Pancreas (tissue), 10 donors: ENCODE results near the gene TSPAN11. TPM values are rescaled to one million over a fixed set of nuclear protein-coding genes. Genes with fewer than 3 reads are reported as not detected.

Source experiments
- ATAC-seq, 4 donors: fragments of 200-7000 bp; cut with Tn5 transposase; one replicate each; pipeline versions ENCODE4 v1.8.0 to v1.9.1; 2020; ENCODE audit warnings: mild to moderate bottlenecking in 4 of 4, moderate library complexity in 4 of 4
- DNase-seq, 6 donors: peaks; one replicate each; pipeline ENCODE4 v3.0.0-alpha.2; 2020
- FAIRE-seq: peaks from 2 replicates; lab custom pipeline; 2012; peaks lifted over from hg19 to GRCh38; lab: Jason Lieb, UNC
- H3K27ac ChIP-seq, 4 donors: fragments of 200-600 bp; sonication (generic); 1 replicate in 3 of 4; 2 replicates in 1 of 4; pipeline versions ENCODE4 v1.5.0 to v1.8.0; 2020
- H3K27me3 ChIP-seq, 4 donors: fragments of 200-600 bp; one replicate each; pipeline ENCODE4 v1.8.0; 2021
- H3K36me3 ChIP-seq, 3 donors: fragments of 200-600 bp; sonication (generic) in 1 of 3; one replicate each; pipeline versions ENCODE4 v1.5.0 to v1.8.0; 2020 to 2021
- H3K4me1 ChIP-seq, 3 donors: fragments of 200-600 bp; one replicate each; pipeline ENCODE4 v1.8.0; 2021
- H3K4me3 ChIP-seq, 4 donors: fragments of 200-600 bp; sonication (generic) in 2 of 4; one replicate each; pipeline versions ENCODE4 v1.5.0 to v1.8.0; 2020 to 2021
- H3K9me3 ChIP-seq, 4 donors: fragments of 200-600 bp; one replicate each; pipeline ENCODE4 v1.8.0; 2021
- CTCF ChIP-seq, 4 donors: fragments of 200-600 bp; sonication (generic) in 3 of 4; IDR thresholded peaks; one replicate each; pipeline versions ENCODE4 v1.5.0 to v1.8.0; 2021; ENCODE audit warnings: antibody characterized with exemption in 4 of 4
- WGBS, 2 donors: extraction: QIAGEN DNeasy Blood & Tissue Kit; methylation state at CpG; one replicate each; pipeline ENCODE4 v1.1.7; 2013; 5-methylcytosine and 5-hydroxymethylcytosine counted together
- intact Hi-C, 3 donors: fragments of 100-400 bp; cut with DNase I; formaldehyde crosslinking; loops; one replicate each; pipeline versions ENCODE4 v1.11.1 to v1.14.2; 2022
- polyA plus RNA-seq, 2 donors: library from polyadenylated mRNA; stranded (reverse); fragments of 200-250 nt; gene quantifications; one replicate each; pipeline ENCODE4 v1.2.3, GENCODE V29; 2013
- total RNA-seq, 6 donors: library from RNA; stranded (reverse); fragmentation: NEBNext Ultra II Directional in 4 of 6; extraction: Animal tissue kit (Norgen Biotek cat#: 25700) in 4 of 6; gene quantifications; one replicate each; pipeline versions ENCODE4 v1.2.1 to v1.2.4, GENCODE V29; 2021 to 2023
- donor health status: healthy with polysubstance abuse.
- donor health status: DM: no; HTN: no; CAD: no; lungs with moderate emphysema.
- donor health status: DM: no; HTN: no; CAD: no.
- donor health status: control.
- donor health status: control.
- donor health status: Bipolar disorder and iron deficiency.
- donor health status: DM: yes; HTN: yes; CAD: no.
- donor health status: DM: no; HTN: no; CAD: no.
- donor health status: DM: no; HTN: no; CAD: no.
- donor health status: DM: yes; HTN: yes; CAD: no.

The TSPAN11 gene
- total and polyA plus RNA-seq, 8 donors: 0.13 to 2.2 (median 0.44) TPM

GRCh38 chr12:31035967-31036665 lies 109.6 kb downstream of the TSPAN11 start:
- Histone ChIP-seq H3K36me3 (no peaks in the 10 kb centered on the region), H3K4me3 (no peak overlapping the region), H3K4me1 (no peaks in the 10 kb centered on the region), H3K27ac (no peak overlapping the region), H3K9me3 (no peaks in the 10 kb centered on the region), H3K27me3 (no peaks in the 10 kb centered on the region)
- ATAC-seq: no peak
- WGBS, 2 donors: 86 to 91% methylated on average over 4 of the region's 4 CpGs
- TF ChIP-seq CTCF (IDR thresholded peaks at IDR 0.05): no peak
- no peak for FAIRE-seq
- no peak for DNase-seq
- intact Hi-C loops: no loop called here

- Histone ChIP-seq H3K4me3 (no peak overlapping the region), H3K36me3 (no peaks in the 10 kb centered on the region), H3K4me1 (no peaks in the 10 kb centered on the region), H3K9me3 (no peaks in the 10 kb centered on the region), H3K27me3 (no peaks in the 10 kb centered on the region), H3K27ac (no peak overlapping the region)
- WGBS, 2 donors: 94% methylated on average over 1 of the region's 1 CpG
- DNase-seq (no peak), FAIRE-seq (no peak), ATAC-seq (no peak)
- TF ChIP-seq CTCF (IDR thresholded peaks at IDR 0.05): no peak
- intact Hi-C loops: no loop called here
Measured at GRCh38 chr12:31037028-31037427, 110.5 kb downstream of the TSPAN11 start.

GRCh38 chr12:31037931-31038330 lies 111.4 kb downstream of the TSPAN11 start:
- FAIRE-seq: no peak
- no peak for TF ChIP-seq CTCF (IDR thresholded peaks at IDR 0.05)
- DNase-seq: no peak
- H3K9me3 ChIP-seq: no peaks in the 10 kb centered on the region
- H3K36me3 ChIP-seq: no peaks in the 10 kb centered on the region
- no peak overlapping the region for H3K4me3 ChIP-seq
- 88 to 95% methylated on average over 2 of the region's 2 CpGs for WGBS, 2 donors
- intact Hi-C loops: no loop called here
- no peaks in the 10 kb centered on the region for H3K4me1 ChIP-seq
- no peak overlapping the region for H3K27ac ChIP-seq
- no peaks in the 10 kb centered on the region for H3K27me3 ChIP-seq
- no peak for ATAC-seq

- H3K27me3 ChIP-seq: no peaks in the 10 kb centered on the region
- WGBS, 2 donors: 89% methylated on average over 8 of the region's 8 CpGs
- H3K36me3 ChIP-seq: no peaks in the 10 kb centered on the region
- intact Hi-C loops: no loop called here
- no peak for ATAC-seq
- DNase-seq: no peak
- H3K4me3 ChIP-seq: no peak overlapping the region
- FAIRE-seq: no peak
- no peaks in the 10 kb centered on the region for H3K9me3 ChIP-seq
- no peak overlapping the region for H3K27ac ChIP-seq
- H3K4me1 ChIP-seq: no peaks in the 10 kb centered on the region
- TF ChIP-seq CTCF (IDR thresholded peaks at IDR 0.05): no peak
Measured at GRCh38 chr12:31041033-31041564, 114.6 kb downstream of the TSPAN11 start.

Other genes starting within 250 kb of the TSPAN11 start
- gene IPO8, start 230.9 kb upstream of the TSPAN11 start, total RNA-seq: 10 to 100 TPM; 20.8 to 41.4 (median 27.3) TPM
- gene IPO8, start 230.9 kb upstream of the TSPAN11 start, polyA plus RNA-seq: 10 to 100 TPM in 1 of 2 donors, 1 to 10 TPM in 1; 6.1 to 11.0 TPM
- 10 to 100 TPM in 2 of 6 donors, 1 to 10 TPM in 4; 5.7 to 20.8 (median 9.1) TPM for gene CAPRIN2, start 171.8 kb upstream of the TSPAN11 start, total RNA-seq
- gene CAPRIN2, start 171.8 kb upstream of the TSPAN11 start, polyA plus RNA-seq: 10 to 100 TPM; 20.3 to 25.6 TPM
- gene DDX11, start 147.1 kb downstream of the TSPAN11 start, total RNA-seq: 10 to 100 TPM; 11.1 to 44.9 (median 22.9) TPM
- gene DDX11, start 147.1 kb downstream of the TSPAN11 start, polyA plus RNA-seq: 10 to 100 TPM; 27.0 to 45.3 TPM